WTC11 (cell line): ENCODE data around the gene ATF7IP.

Source experiments
- IRF2 ChIP-seq: sonication (generic); formaldehyde crosslinking; IDR thresholded peaks from 2 replicates; pipeline ENCODE4 v1.8.0; 2022; ENCODE audit warnings: low read depth, missing genetic modification reagents, borderline replicate concordance
- TEAD4 ChIP-seq: sonication (generic); formaldehyde crosslinking; IDR thresholded peaks from 2 replicates; pipeline ENCODE4 v1.8.0; 2022; ENCODE audit warnings: mild to moderate bottlenecking, missing genetic modification reagents
- TF ChIP-seq, protein P1 (sequence below): sonication (generic); formaldehyde crosslinking; IDR thresholded peaks from 2 replicates; pipeline ENCODE4 v1.8.1; 2023; ENCODE audit warnings: mild to moderate bottlenecking, missing genetic modification reagents, borderline replicate concordance
- TF ChIP-seq, protein P2 (sequence below): fragments of 200-600 bp; IDR thresholded peaks from 2 replicates; pipeline ENCODE4 v1.8.0; 2022; ENCODE audit warnings: antibody characterized with exemption
- TF ChIP-seq, protein P3 (sequence below): sonication (generic); formaldehyde crosslinking; IDR thresholded peaks from 2 replicates; pipeline ENCODE4 v1.8.1; 2023; ENCODE audit warnings: mild to moderate bottlenecking, missing genetic modification reagents, moderate library complexity

DNA sequence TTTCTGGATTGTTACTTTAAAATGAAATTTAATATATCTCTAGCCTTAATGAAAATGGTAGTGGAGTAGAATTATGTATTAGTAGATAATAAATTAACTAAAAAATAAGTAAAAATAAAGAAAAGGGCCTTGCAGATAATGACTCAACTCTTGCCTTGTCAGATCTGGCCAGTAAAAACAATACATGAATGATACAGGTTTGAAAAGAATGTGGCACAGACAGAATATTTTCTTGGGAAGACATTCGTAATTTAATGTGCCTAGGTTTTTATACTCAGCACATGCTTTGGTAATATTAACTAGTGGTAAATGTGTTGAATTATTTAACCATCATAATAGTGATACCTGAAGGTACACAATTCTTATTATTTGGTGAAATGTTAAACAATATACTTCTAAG is 28.3 kb downstream of the ATF7IP start:
- TF ChIP-seq IRF2 (CRISPR knock-in tag), result no peak
- TF ChIP-seq, protein P1, sequence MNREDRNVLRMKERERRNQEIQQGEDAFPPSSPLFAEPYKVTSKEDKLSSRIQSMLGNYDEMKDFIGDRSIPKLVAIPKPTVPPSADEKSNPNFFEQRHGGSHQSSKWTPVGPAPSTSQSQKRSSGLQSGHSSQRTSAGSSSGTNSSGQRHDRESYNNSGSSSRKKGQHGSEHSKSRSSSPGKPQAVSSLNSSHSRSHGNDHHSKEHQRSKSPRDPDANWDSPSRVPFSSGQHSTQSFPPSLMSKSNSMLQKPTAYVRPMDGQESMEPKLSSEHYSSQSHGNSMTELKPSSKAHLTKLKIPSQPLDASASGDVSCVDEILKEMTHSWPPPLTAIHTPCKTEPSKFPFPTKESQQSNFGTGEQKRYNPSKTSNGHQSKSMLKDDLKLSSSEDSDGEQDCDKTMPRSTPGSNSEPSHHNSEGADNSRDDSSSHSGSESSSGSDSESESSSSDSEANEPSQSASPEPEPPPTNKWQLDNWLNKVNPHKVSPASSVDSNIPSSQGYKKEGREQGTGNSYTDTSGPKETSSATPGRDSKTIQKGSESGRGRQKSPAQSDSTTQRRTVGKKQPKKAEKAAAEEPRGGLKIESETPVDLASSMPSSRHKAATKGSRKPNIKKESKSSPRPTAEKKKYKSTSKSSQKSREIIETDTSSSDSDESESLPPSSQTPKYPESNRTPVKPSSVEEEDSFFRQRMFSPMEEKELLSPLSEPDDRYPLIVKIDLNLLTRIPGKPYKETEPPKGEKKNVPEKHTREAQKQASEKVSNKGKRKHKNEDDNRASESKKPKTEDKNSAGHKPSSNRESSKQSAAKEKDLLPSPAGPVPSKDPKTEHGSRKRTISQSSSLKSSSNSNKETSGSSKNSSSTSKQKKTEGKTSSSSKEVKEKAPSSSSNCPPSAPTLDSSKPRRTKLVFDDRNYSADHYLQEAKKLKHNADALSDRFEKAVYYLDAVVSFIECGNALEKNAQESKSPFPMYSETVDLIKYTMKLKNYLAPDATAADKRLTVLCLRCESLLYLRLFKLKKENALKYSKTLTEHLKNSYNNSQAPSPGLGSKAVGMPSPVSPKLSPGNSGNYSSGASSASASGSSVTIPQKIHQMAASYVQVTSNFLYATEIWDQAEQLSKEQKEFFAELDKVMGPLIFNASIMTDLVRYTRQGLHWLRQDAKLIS (CRISPR knock-in tag), result no peak
- TF ChIP-seq, protein P2, sequence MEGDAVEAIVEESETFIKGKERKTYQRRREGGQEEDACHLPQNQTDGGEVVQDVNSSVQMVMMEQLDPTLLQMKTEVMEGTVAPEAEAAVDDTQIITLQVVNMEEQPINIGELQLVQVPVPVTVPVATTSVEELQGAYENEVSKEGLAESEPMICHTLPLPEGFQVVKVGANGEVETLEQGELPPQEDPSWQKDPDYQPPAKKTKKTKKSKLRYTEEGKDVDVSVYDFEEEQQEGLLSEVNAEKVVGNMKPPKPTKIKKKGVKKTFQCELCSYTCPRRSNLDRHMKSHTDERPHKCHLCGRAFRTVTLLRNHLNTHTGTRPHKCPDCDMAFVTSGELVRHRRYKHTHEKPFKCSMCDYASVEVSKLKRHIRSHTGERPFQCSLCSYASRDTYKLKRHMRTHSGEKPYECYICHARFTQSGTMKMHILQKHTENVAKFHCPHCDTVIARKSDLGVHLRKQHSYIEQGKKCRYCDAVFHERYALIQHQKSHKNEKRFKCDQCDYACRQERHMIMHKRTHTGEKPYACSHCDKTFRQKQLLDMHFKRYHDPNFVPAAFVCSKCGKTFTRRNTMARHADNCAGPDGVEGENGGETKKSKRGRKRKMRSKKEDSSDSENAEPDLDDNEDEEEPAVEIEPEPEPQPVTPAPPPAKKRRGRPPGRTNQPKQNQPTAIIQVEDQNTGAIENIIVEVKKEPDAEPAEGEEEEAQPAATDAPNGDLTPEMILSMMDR, result no peak
- TF ChIP-seq TEAD4 (CRISPR knock-in tag), result no peak
- TF ChIP-seq, protein P3, sequence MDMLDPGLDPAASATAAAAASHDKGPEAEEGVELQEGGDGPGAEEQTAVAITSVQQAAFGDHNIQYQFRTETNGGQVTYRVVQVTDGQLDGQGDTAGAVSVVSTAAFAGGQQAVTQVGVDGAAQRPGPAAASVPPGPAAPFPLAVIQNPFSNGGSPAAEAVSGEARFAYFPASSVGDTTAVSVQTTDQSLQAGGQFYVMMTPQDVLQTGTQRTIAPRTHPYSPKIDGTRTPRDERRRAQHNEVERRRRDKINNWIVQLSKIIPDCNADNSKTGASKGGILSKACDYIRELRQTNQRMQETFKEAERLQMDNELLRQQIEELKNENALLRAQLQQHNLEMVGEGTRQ, result no peak
